SU-DHL-6 (cell line): ENCODE measurements around the gene ST6GALNAC3.

ENCODE experiments used
- H2AFZ ChIP-seq: fragments of 200-600 bp; sonication (generic); 2 replicates; pipeline ENCODE4 v1.6.1; 2014; ENCODE audit warnings: low read depth, mild to moderate bottlenecking, moderate library complexity, mixed read lengths, antibody characterized with exemption, low read length; ENCODE audit not compliant: severe bottlenecking
- H3F3A ChIP-seq: fragments of 200-600 bp; shearing (Covaris generic); 2 replicates; pipeline ENCODE4 v1.6.0; 2016; ENCODE audit warnings: antibody characterized with exemption, mild to moderate bottlenecking; ENCODE audit not compliant: insufficient read depth
- H3K27ac ChIP-seq: fragments of 200-600 bp; sonication (generic); 2 replicates; pipeline ENCODE4 v1.5.1; 2016; ENCODE audit warnings: low read depth, mild to moderate bottlenecking, low read length, moderate library complexity, mixed read lengths
- H3K27me3 ChIP-seq: fragments of 200-600 bp; sonication (generic), shearing (Covaris generic); 2 replicates; pipeline ENCODE4 v1.6.0; 2014; ENCODE audit warnings: mild to moderate bottlenecking, low read length
- H3K36me3 ChIP-seq: fragments of 200-600 bp; sonication (generic); 2 replicates; pipeline ENCODE4 v1.6.1; 2014; ENCODE audit warnings: mild to moderate bottlenecking, low read length, mixed read lengths
- H3K4me2 ChIP-seq: fragments of 300-600, 200-600 bp; shearing (Covaris generic), sonication (generic); 2 replicates; pipeline ENCODE4 v1.6.0; 2014; ENCODE audit warnings: low read length, low read depth, mild to moderate bottlenecking; ENCODE audit not compliant: poor library complexity, severe bottlenecking
- H3K4me3 ChIP-seq: fragments of 200-600 bp; sonication (generic); 2 replicates; pipeline ENCODE4 v1.5.1; 2014; ENCODE audit warnings: antibody characterized with exemption, low read length, mild to moderate bottlenecking, mixed read lengths; ENCODE audit not compliant: insufficient read depth, poor library complexity, severe bottlenecking
- H3K79me2 ChIP-seq: fragments of 200-600 bp; sonication (generic); 2 replicates; pipeline ENCODE4 v1.6.1; 2014; ENCODE audit warnings: mild to moderate bottlenecking, low read length, moderate library complexity; ENCODE audit not compliant: insufficient read depth
- H3K9ac ChIP-seq: fragments of 200-600 bp; sonication (generic); 2 replicates; pipeline ENCODE4 v1.7.0; 2014; ENCODE audit warnings: mild to moderate bottlenecking, low read length
- H3K9me2 ChIP-seq: fragments of 200-600 bp; sonication (generic); replicated peaks from 2 replicates; pipeline ENCODE4 v1.6.1; 2014; ENCODE audit warnings: low read length; ENCODE audit not compliant: insufficient read depth
- H3K9me3 ChIP-seq: fragments of 200-600 bp; sonication (generic); 2 replicates; pipeline ENCODE4 v1.6.1; 2014; ENCODE audit warnings: low read length, mixed read lengths; ENCODE audit not compliant: insufficient read depth
- H4K20me1 ChIP-seq: fragments of 200-600 bp; sonication (generic); 2 replicates; pipeline ENCODE4 v1.6.1; 2014; ENCODE audit warnings: low read depth, mild to moderate bottlenecking, antibody characterized with exemption, low read length, moderate library complexity, mixed read lengths
- EZH2phosphoT487 ChIP-seq: fragments of 200-600 bp; sonication (generic), shearing (Covaris generic); conservative IDR thresholded peaks from 2 replicates; pipeline ENCODE4 v1.6.1; 2018; ENCODE audit warnings: mild to moderate bottlenecking, antibody characterized with exemption, low read length, moderate library complexity, mixed read lengths
- TF ChIP-seq, protein P1 (sequence below): fragments of 200-600 bp; sonication (generic); IDR thresholded peaks from one replicate; pipeline ENCODE4 v1.5.1; 2017; ENCODE audit warnings: antibody characterized with exemption, mild to moderate bottlenecking, low read length, moderate library complexity; ENCODE audit not compliant: insufficient read depth, poor library complexity, severe bottlenecking

The ST6GALNAC3 gene

DNA sequence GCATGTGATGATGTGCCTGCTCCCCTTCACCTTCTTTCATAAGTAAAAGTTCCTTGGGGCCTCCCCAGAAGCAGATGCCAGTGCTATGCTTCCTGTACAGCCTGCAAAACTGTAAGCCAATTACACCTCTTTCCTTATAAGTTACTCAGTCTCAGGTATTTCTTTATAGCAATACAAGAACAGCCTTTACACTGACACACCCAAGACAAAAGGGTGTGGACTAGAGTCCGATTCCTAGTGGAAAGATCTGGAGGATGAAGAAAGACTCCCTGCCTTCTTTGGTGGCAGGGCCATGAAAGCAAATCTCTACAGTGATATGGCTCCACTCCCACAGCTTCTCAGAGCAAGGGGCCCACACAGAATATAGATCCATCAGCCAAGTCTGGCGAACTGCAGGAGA, 583.1 kb downstream of the ST6GALNAC3 start:
- no peaks in the 10 kb centered on the region for H3F3A ChIP-seq
- no peak overlapping the region for H3K4me3 ChIP-seq
- H3K9me2 ChIP-seq = no peaks in the 10 kb centered on the region
- H3K4me2 ChIP-seq = no peak overlapping the region
- TF ChIP-seq, protein P1, sequence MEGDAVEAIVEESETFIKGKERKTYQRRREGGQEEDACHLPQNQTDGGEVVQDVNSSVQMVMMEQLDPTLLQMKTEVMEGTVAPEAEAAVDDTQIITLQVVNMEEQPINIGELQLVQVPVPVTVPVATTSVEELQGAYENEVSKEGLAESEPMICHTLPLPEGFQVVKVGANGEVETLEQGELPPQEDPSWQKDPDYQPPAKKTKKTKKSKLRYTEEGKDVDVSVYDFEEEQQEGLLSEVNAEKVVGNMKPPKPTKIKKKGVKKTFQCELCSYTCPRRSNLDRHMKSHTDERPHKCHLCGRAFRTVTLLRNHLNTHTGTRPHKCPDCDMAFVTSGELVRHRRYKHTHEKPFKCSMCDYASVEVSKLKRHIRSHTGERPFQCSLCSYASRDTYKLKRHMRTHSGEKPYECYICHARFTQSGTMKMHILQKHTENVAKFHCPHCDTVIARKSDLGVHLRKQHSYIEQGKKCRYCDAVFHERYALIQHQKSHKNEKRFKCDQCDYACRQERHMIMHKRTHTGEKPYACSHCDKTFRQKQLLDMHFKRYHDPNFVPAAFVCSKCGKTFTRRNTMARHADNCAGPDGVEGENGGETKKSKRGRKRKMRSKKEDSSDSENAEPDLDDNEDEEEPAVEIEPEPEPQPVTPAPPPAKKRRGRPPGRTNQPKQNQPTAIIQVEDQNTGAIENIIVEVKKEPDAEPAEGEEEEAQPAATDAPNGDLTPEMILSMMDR = no peak
- TF ChIP-seq EZH2phosphoT487 = no peak
- H3K9ac ChIP-seq = no peak overlapping the region
- no peaks in the 10 kb centered on the region for H4K20me1 ChIP-seq
- H3K36me3 ChIP-seq = no peaks in the 10 kb centered on the region
- no peaks in the 10 kb centered on the region for H3K9me3 ChIP-seq
- no peak overlapping the region for H2AFZ ChIP-seq
- no peaks in the 10 kb centered on the region for H3K79me2 ChIP-seq
- H3K27me3 ChIP-seq = no peaks in the 10 kb centered on the region
- H3K27ac ChIP-seq = no peak overlapping the region

DNA sequence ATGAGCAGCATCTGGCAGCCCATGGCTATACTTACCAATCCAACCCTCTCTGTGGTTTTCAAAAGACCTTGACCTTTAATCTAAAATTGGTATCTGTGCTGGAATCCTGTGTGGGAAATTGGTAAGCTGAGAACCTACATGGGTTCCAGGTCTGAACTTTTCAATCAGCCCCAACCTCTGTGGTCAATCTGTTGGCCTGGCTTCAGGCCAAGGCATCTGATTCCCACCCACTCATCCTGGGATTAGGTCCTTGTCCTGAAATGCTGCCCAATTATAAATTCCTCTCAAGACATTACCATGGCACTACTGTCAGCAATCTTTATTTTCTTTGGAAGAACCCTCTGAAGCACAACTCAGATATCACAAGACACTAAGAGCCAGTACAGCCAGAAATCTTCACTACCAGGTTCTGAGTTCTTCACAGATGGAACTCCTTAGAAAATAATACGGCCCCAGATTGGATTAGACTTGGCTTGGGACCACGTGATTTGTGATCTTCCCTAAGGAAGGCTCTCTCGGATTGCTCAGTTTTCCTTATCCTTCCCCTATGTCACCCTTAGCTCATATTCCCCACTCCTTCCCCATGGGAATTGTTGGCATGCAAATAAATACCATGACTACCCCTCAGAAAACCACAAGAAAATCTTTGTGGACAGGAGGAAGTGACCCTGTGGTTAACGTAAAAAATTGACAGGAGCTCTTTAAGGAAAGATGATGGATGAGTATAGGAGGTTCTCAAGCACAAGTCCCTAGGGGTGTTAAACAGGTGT, 584.8 kb downstream of the ST6GALNAC3 start:
- Histone ChIP-seq H3K4me2 (no peak overlapping the region), H3F3A (no peaks in the 10 kb centered on the region), H4K20me1 (no peaks in the 10 kb centered on the region), H3K9ac (no peak overlapping the region), H2AFZ (no peak overlapping the region), H3K4me3 (no peak overlapping the region), H3K36me3 (no peaks in the 10 kb centered on the region), H3K9me2 (no peaks in the 10 kb centered on the region), H3K9me3 (no peaks in the 10 kb centered on the region), H3K27ac (no peak overlapping the region), H3K27me3 (no peaks in the 10 kb centered on the region), H3K79me2 (no peaks in the 10 kb centered on the region)
- TF ChIP-seq EZH2phosphoT487 = no peak
- TF ChIP-seq, protein P1 = no peak

DNA sequence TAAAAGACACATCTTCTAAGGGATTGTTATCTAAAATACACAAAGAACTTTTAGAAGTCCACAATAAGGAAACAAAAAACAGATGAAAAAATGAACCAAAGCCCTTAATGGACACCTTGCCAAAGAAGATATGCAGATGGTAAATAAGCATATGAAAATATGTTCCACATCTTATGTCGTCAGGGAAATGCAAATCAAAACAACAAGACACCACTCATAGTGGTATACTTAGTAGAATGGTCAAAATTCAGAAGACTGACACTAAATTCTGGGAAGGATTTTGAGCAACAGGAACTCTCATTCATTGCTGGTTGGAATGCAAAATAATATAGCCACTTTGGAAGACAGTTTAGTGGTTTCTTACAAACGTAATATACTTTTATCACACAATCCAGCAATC, 587.0 kb downstream of the ST6GALNAC3 start:
- H3K4me3 ChIP-seq = no peak overlapping the region
- H3K9me3 ChIP-seq = no peaks in the 10 kb centered on the region
- no peaks in the 10 kb centered on the region for H3F3A ChIP-seq
- no peaks in the 10 kb centered on the region for H3K36me3 ChIP-seq
- TF ChIP-seq EZH2phosphoT487 = no peak
- TF ChIP-seq, protein P1 = no peak
- no peaks in the 10 kb centered on the region for H3K9me2 ChIP-seq
- no peak overlapping the region for H2AFZ ChIP-seq
- H3K79me2 ChIP-seq = no peaks in the 10 kb centered on the region
- no peaks in the 10 kb centered on the region for H4K20me1 ChIP-seq
- no peaks in the 10 kb centered on the region for H3K27me3 ChIP-seq
- no peak overlapping the region for H3K4me2 ChIP-seq
- H3K27ac ChIP-seq = no peak overlapping the region
- H3K9ac ChIP-seq = no peak overlapping the region
